Tibial nerve (tissue), 3 donors: Measurements from ENCODE around the gene AK8.

ENCODE experiments used
- CTCF ChIP-seq, 5 experiments: fragments of 200-600 bp in 3 of 5; fragments of 450-650 bp in 2 of 5; sonication (generic) in 3 of 5; IDR thresholded peaks; one replicate each; pipeline ENCODE4 v1.5.1; 2016 to 2019; ENCODE audit warnings: antibody characterized with exemption in 5 of 5, mild to moderate bottlenecking in 3 of 5, moderate library complexity in 2 of 5
- POLR2A ChIP-seq, 2 donors: fragments of 450-650 bp; IDR thresholded peaks; one replicate each; pipeline ENCODE4 v1.6.1; 2017; ENCODE audit warnings: antibody characterized with exemption in 2 of 2, mild to moderate bottlenecking in 2 of 2, moderate library complexity in 2 of 2

- no peak for TF ChIP-seq POLR2A (IDR thresholded peaks at IDR 0.05)
- TF ChIP-seq CTCF (IDR thresholded peaks at IDR 0.05) = no peak
These were observed 1.6 kb upstream of the AK8 start for GRCh38 chr9:132879457-132880323.
